Gastrocnemius medialis (tissue), 4 donors: ENCODE results near the gene PACRGL.

Experiments used
- POLR2A ChIP-seq, 2 donors: fragments of 450-650 bp; IDR thresholded peaks; one replicate each; pipeline ENCODE4 v1.6.1; 2017; ENCODE audit warnings: antibody characterized with exemption in 2 of 2, mild to moderate bottlenecking in 2 of 2, moderate library complexity in 2 of 2
- TF ChIP-seq, protein P1 (sequence below), 5 experiments: fragments of 450-650 bp in 3 of 5; fragments of 200-600 bp in 2 of 5; sonication (generic) in 2 of 5; IDR thresholded peaks in 4 of 5; conservative IDR thresholded peaks in 1 of 5; 1 replicate in 4 of 5; 2 replicates in 1 of 5; pipeline ENCODE4 v1.5.1; 2016 to 2019; ENCODE audit warnings: antibody characterized with exemption in 5 of 5, mild to moderate bottlenecking in 3 of 5, moderate library complexity in 3 of 5

GRCh38 chr4:20723019-20723418 lies 22.8 kb downstream of the PACRGL start:
- TF ChIP-seq, protein P1, sequence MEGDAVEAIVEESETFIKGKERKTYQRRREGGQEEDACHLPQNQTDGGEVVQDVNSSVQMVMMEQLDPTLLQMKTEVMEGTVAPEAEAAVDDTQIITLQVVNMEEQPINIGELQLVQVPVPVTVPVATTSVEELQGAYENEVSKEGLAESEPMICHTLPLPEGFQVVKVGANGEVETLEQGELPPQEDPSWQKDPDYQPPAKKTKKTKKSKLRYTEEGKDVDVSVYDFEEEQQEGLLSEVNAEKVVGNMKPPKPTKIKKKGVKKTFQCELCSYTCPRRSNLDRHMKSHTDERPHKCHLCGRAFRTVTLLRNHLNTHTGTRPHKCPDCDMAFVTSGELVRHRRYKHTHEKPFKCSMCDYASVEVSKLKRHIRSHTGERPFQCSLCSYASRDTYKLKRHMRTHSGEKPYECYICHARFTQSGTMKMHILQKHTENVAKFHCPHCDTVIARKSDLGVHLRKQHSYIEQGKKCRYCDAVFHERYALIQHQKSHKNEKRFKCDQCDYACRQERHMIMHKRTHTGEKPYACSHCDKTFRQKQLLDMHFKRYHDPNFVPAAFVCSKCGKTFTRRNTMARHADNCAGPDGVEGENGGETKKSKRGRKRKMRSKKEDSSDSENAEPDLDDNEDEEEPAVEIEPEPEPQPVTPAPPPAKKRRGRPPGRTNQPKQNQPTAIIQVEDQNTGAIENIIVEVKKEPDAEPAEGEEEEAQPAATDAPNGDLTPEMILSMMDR (IDR thresholded peaks at IDR 0.05 in 4 of 5, conservative IDR thresholded peaks at IDR 0.05 in 1 of 5) = no peak
- no peak for TF ChIP-seq POLR2A (IDR thresholded peaks at IDR 0.05)
